ENCODE measurements around the gene YIPF6.
"Not testable (repeated sequence)": the region's sequence is repeated elsewhere in the genome, so short reads cannot be mapped to it uniquely, and the experiment has no call there.

The YIPF6 gene

DNA sequence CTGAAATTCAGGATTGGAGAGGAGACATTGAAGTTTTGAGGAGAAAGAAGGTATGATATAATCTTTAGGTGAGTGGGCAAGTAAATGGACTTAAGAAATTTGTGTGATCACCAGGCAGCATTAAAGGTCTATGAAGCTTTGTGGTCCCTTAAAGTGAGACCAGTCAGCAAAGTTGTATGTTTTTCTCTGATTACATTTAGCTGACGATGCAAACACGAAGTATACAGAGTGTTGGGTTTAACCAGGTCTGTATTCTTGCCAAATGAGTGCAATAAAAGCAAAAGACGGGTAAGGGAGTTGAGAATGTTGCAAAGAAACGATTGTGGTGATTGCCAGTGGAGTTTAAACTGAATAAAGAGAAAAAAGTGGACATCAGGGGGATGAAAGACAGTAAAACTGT lies 11.6 kb upstream of the YIPF6 start:
- H3K36me3 ChIP-seq (ENCODE audit: control insufficient read depth, insufficient read depth, low read length), result no peaks in the 10 kb centered on the region
- no peak overlapping the region for H3K4me3 ChIP-seq (ENCODE audit: low read depth, low read length)
- H3K9ac ChIP-seq (ENCODE audit: low read depth, low read length), result no peak overlapping the region
- H3K4me1 ChIP-seq (ENCODE audit: control insufficient read depth, insufficient read depth, low read length), result no peaks in the 10 kb centered on the region
- no peaks in the 10 kb centered on the region for H3K27me3 ChIP-seq (ENCODE audit: control insufficient read depth, insufficient read depth, low read length)
- no peaks in the 10 kb centered on the region for H3K9me3 ChIP-seq (ENCODE audit: control insufficient read depth, insufficient read depth, low read length)

GRCh38 chrX:68487924-68488323 lies 10.9 kb upstream of the YIPF6 start:
- Histone ChIP-seq H3K27me3 (ENCODE audit: control insufficient read depth, insufficient read depth, low read length) (no peaks in the 10 kb centered on the region), H3K36me3 (ENCODE audit: control insufficient read depth, insufficient read depth, low read length) (no peaks in the 10 kb centered on the region), H3K9me3 (ENCODE audit: control insufficient read depth, insufficient read depth, low read length) (no peaks in the 10 kb centered on the region), H3K4me3 (ENCODE audit: low read depth, low read length) (no peak overlapping the region), H3K9ac (ENCODE audit: low read depth, low read length) (no peak overlapping the region), H3K4me1 (ENCODE audit: control insufficient read depth, insufficient read depth, low read length) (no peaks in the 10 kb centered on the region)

- H3K9me3 ChIP-seq (ENCODE audit: control insufficient read depth, insufficient read depth, low read length), result no peaks in the 10 kb centered on the region
- no peak overlapping the region for H3K4me3 ChIP-seq (ENCODE audit: low read depth, low read length)
- no peaks in the 10 kb centered on the region for H3K27me3 ChIP-seq (ENCODE audit: control insufficient read depth, insufficient read depth, low read length)
- H3K36me3 ChIP-seq (ENCODE audit: control insufficient read depth, insufficient read depth, low read length), result no peaks in the 10 kb centered on the region
- H3K4me1 ChIP-seq (ENCODE audit: control insufficient read depth, insufficient read depth, low read length), result no peaks in the 10 kb centered on the region
- no peak overlapping the region for H3K9ac ChIP-seq (ENCODE audit: low read depth, low read length)
Measured at GRCh38 chrX:68488657-68489056, 10.2 kb upstream of the YIPF6 start.

DNA sequence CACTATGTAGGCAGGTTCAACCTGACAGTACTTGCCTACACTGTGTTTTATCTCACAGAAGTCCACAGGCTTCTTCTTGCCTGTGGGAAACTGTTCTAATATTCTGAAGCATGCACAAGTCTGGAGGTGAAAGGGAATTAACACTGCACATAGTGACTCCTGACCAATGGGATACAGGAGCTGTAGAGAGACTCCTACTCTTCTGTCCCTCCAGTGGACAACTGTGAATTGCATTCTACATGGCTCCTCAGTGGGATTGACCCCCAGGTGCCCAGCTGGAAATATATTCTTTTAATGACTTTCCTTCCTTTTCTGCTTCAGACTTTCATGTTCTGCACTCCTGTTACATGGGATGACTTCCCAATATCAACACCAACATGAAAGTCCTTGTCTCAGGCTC lies 8.2 kb upstream of the YIPF6 start:
- no peak overlapping the region for H3K4me3 ChIP-seq (ENCODE audit: low read depth, low read length)
- H3K9me3 ChIP-seq (ENCODE audit: control insufficient read depth, insufficient read depth, low read length), result no peaks in the 10 kb centered on the region
- H3K27me3 ChIP-seq (ENCODE audit: control insufficient read depth, insufficient read depth, low read length), result no peaks in the 10 kb centered on the region
- H3K36me3 ChIP-seq (ENCODE audit: control insufficient read depth, insufficient read depth, low read length), result no peaks in the 10 kb centered on the region
- H3K4me1 ChIP-seq (ENCODE audit: control insufficient read depth, insufficient read depth, low read length), result no peaks in the 10 kb centered on the region
- H3K9ac ChIP-seq (ENCODE audit: low read depth, low read length), result no peak overlapping the region

DNA sequence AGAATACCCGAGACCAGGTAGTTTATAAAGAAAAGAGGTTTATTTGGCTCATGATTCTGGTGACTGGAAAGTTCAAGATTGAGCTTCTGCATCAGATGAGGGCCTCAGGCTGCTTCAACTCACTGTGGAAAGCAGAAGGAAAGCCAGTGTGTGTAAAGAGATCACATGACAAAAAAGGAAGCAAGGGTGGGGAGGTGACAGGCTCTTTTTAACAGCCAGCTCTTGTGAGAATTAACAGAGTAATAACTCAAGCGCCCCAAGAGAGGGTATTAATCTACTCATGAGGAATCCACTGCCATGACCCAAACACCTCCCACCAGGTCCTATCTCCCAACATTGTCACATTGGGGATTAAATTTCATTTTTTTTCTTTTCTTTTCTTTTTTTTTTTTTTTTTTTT lies 6.3 kb upstream of the YIPF6 start:
- Histone ChIP-seq H3K4me1 (ENCODE audit: control insufficient read depth, insufficient read depth, low read length) (no peaks in the 10 kb centered on the region), H3K27me3 (ENCODE audit: control insufficient read depth, insufficient read depth, low read length) (no peaks in the 10 kb centered on the region), H3K36me3 (ENCODE audit: control insufficient read depth, insufficient read depth, low read length) (no peaks in the 10 kb centered on the region), H3K4me3 (ENCODE audit: low read depth, low read length) (no peak overlapping the region), H3K9me3 (ENCODE audit: control insufficient read depth, insufficient read depth, low read length) (no peaks in the 10 kb centered on the region), H3K9ac (ENCODE audit: low read depth, low read length) (no peak overlapping the region)

GRCh38 chrX:68493776-68494175 lies 5.1 kb upstream of the YIPF6 start:
- H3K27me3 ChIP-seq (ENCODE audit: control insufficient read depth, insufficient read depth, low read length); H3K9me3 ChIP-seq (ENCODE audit: control insufficient read depth, insufficient read depth, low read length); H3K36me3 ChIP-seq (ENCODE audit: control insufficient read depth, insufficient read depth, low read length); H3K4me3 ChIP-seq (ENCODE audit: low read depth, low read length); H3K4me1 ChIP-seq (ENCODE audit: control insufficient read depth, insufficient read depth, low read length); H3K9ac ChIP-seq (ENCODE audit: low read depth, low read length): not testable (repeated sequence)

DNA sequence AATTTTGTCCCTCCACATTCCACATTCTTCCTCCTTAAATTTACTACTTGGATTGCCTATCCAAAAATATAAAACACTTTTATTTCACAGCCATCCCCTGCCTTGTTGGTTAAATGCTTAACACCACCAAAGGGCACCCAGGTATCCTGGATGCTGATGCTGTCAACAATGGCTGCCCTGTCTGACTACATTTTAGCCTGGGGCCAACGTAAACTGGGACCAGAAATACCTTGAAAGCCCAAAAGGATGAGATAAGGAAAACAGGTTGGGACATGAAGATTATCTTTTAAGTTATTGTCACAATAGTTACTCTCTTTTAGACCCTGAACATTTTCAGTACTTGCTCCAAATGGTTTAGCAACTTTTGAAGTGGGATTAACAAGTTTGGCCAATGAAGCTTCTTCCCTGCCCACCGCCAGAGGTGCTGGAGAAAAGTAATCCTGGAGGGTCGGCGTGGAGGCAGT lies 775 bp upstream of the YIPF6 start:
- Histone ChIP-seq H3K4me3 (ENCODE audit: low read depth, low read length) (peak overlapping the region; percentile 71), H3K9me3 (ENCODE audit: control insufficient read depth, insufficient read depth, low read length) (no peaks in the 10 kb centered on the region), H3K9ac (ENCODE audit: low read depth, low read length) (peak overlapping the region; percentile 90), H3K4me1 (ENCODE audit: control insufficient read depth, insufficient read depth, low read length) (no peaks in the 10 kb centered on the region), H3K27me3 (ENCODE audit: control insufficient read depth, insufficient read depth, low read length) (no peaks in the 10 kb centered on the region), H3K36me3 (ENCODE audit: control insufficient read depth, insufficient read depth, low read length) (no peaks in the 10 kb centered on the region)

- Histone ChIP-seq H3K9ac (ENCODE audit: low read depth, low read length) (peak overlapping the region; percentile 90), H3K27me3 (ENCODE audit: control insufficient read depth, insufficient read depth, low read length) (no peaks in the 10 kb centered on the region), H3K4me1 (ENCODE audit: control insufficient read depth, insufficient read depth, low read length) (no peaks in the 10 kb centered on the region), H3K36me3 (ENCODE audit: control insufficient read depth, insufficient read depth, low read length) (no peaks in the 10 kb centered on the region), H3K9me3 (ENCODE audit: control insufficient read depth, insufficient read depth, low read length) (no peaks in the 10 kb centered on the region), H3K4me3 (ENCODE audit: low read depth, low read length) (peak overlapping the region; percentile 71)
Measured at GRCh38 chrX:68499543-68500504, 973 bp downstream of the YIPF6 start.

DNA sequence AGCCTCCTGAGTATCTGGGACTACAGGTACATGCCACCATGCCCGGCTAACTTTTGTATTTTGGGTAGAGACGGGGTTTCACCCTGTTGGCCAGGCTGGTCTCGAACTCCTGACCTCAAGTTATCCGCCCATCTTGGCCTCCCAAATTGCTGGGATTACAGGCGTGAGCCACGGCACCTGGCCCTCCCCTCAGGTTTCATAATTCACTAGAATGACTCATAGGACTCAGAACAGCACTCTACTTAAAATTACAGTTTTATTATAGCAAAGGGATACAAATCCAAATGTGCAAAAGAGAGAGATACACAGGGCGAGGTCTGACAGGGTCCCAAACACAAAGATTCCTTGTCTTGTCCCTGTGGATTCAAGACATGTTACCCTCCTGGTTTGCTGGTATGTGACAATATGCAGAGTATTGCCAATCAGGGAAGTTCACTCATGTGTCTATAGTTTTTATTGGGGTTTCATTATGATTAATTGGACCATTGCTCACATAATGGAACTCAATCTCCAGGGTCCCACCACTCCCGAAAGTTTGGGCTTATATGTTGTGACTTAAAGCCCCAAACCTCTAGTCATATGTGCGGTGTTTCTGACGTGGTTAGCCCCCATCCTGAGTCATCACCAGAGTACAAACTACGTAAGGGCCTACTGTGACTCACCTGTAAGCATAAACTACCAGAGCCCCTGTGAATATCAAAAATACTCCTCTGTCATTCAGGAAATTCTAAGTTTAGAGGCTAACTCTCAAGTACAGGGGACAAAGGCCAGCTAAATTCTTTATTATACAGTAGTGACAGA lies 5.2 kb downstream of the YIPF6 start:
- Histone ChIP-seq H3K4me3 (ENCODE audit: low read depth, low read length) (no peak overlapping the region), H3K4me1 (ENCODE audit: control insufficient read depth, insufficient read depth, low read length) (no peaks in the 10 kb centered on the region), H3K9ac (ENCODE audit: low read depth, low read length) (no peak overlapping the region), H3K9me3 (ENCODE audit: control insufficient read depth, insufficient read depth, low read length) (no peaks in the 10 kb centered on the region), H3K27me3 (ENCODE audit: control insufficient read depth, insufficient read depth, low read length) (no peaks in the 10 kb centered on the region), H3K36me3 (ENCODE audit: control insufficient read depth, insufficient read depth, low read length) (no peaks in the 10 kb centered on the region)

DNA sequence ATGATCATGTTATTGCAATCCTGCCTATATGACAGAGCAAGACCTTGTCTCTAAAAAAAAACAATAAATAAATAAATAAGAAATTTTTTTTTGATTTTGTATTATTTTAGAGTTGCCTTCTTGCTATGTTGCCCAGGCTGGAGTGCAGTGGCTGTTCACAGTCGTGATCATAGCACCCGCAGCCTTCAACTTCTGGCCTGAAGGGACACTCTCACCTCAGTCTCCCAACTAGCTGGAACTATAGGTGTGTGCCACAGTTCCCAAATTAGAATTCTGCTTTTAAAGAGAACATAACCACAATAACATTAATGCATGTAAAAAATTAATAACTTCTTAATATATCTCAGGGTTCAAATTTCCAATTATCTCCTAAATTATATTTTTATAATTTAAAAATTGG lies 7.8 kb downstream of the YIPF6 start:
- no peak overlapping the region for H3K4me3 ChIP-seq (ENCODE audit: low read depth, low read length)
- no peaks in the 10 kb centered on the region for H3K4me1 ChIP-seq (ENCODE audit: control insufficient read depth, insufficient read depth, low read length)
- no peak overlapping the region for H3K9ac ChIP-seq (ENCODE audit: low read depth, low read length)
- no peaks in the 10 kb centered on the region for H3K9me3 ChIP-seq (ENCODE audit: control insufficient read depth, insufficient read depth, low read length)
- peaks cover 1% of the 10 kb centered on the region for H3K36me3 ChIP-seq (ENCODE audit: control insufficient read depth, insufficient read depth, low read length)
- H3K27me3 ChIP-seq (ENCODE audit: control insufficient read depth, insufficient read depth, low read length), result no peaks in the 10 kb centered on the region

DNA sequence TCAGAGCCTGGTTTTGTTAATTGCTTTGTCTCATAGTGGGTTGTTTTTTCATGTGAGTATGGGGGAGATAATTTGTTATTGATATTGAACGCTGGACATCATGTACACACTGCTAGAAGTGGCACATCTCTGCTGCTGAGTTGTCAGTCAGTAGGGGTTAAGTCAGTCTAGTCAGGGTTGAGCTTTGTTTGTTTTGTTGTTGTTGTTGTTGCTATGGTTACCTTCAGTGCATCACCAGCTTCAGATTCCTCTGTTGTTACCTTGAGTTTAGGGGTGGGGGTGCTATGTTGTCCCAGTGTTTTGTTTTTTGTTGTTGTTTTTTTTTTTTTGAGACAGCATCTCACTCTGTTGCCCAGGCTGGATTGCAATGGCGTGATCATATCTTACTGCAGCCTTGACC lies 9.9 kb downstream of the YIPF6 start:
- H3K27me3 ChIP-seq (ENCODE audit: control insufficient read depth, insufficient read depth, low read length), result no peaks in the 10 kb centered on the region
- no peaks in the 10 kb centered on the region for H3K4me1 ChIP-seq (ENCODE audit: control insufficient read depth, insufficient read depth, low read length)
- no peak overlapping the region for H3K9ac ChIP-seq (ENCODE audit: low read depth, low read length)
- H3K4me3 ChIP-seq (ENCODE audit: low read depth, low read length), result no peak overlapping the region
- H3K36me3 ChIP-seq (ENCODE audit: control insufficient read depth, insufficient read depth, low read length), result peaks cover 8% of the 10 kb centered on the region
- no peaks in the 10 kb centered on the region for H3K9me3 ChIP-seq (ENCODE audit: control insufficient read depth, insufficient read depth, low read length)

DNA sequence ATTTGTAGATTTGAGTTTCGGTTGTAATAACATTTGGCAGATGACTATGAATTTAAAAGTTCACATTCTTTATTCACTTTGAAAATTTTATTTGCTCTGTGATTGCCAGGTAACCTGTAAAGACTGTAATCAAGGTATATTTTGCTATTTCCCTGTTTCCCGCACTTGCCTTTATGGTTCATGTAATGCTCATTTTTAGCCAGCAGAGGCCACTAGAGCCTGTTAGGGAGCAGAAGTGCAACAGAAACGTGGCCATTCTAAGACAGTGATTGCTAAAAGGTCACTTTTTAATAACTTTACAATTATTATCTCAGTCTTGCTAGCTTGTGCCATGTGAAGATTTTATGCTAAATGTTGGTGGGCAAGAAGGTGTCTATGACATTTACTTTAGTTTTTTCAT lies 12.4 kb downstream of the YIPF6 start:
- Histone ChIP-seq H3K4me1 (ENCODE audit: control insufficient read depth, insufficient read depth, low read length) (no peaks in the 10 kb centered on the region), H3K4me3 (ENCODE audit: low read depth, low read length) (no peak overlapping the region), H3K27me3 (ENCODE audit: control insufficient read depth, insufficient read depth, low read length) (no peaks in the 10 kb centered on the region), H3K9ac (ENCODE audit: low read depth, low read length) (no peak overlapping the region), H3K36me3 (ENCODE audit: control insufficient read depth, insufficient read depth, low read length) (peaks cover 11% of the 10 kb centered on the region), H3K9me3 (ENCODE audit: control insufficient read depth, insufficient read depth, low read length) (no peaks in the 10 kb centered on the region)
